H9 (cell line): ENCODE measurements around the gene FKBP4. TPM values are rescaled to one million over a fixed set of nuclear protein-coding genes. Genes with fewer than 3 reads are reported as not detected.

Source experiments
- DNase-seq: peaks from one replicate; pipeline ENCODE4 v3.0.0-alpha.2; 2017
- H2AFZ ChIP-seq: one replicate; pipeline ENCODE4 v1.6.1; 2013; ENCODE audit warnings: mild to moderate bottlenecking, low read length, control low read depth, moderate library complexity
- H2AK5ac ChIP-seq: 2 replicates; pipeline ENCODE4 v1.6.1; 2013; ENCODE audit warnings: low read length, control low read depth, mixed read lengths; ENCODE audit not compliant: insufficient read length
- H2BK120ac ChIP-seq: one replicate; pipeline ENCODE4 v1.6.1; 2013; ENCODE audit warnings: low read depth, mild to moderate bottlenecking, low read length, control low read depth, inconsistent platforms; ENCODE audit not compliant: poor library complexity, severe bottlenecking
- H2BK12ac ChIP-seq: 2 replicates; pipeline ENCODE4 v1.6.1; 2013; ENCODE audit warnings: low read length, control low read depth, mixed read lengths, low read depth; ENCODE audit not compliant: insufficient read length
- H2BK15ac ChIP-seq: 2 replicates; pipeline ENCODE4 v1.6.1; 2013; ENCODE audit warnings: low read depth, low read length, control low read depth
- H2BK20ac ChIP-seq: one replicate; pipeline ENCODE4 v1.6.1; 2013; ENCODE audit warnings: low read depth, mild to moderate bottlenecking, low read length, control low read depth, inconsistent platforms; ENCODE audit not compliant: poor library complexity, severe bottlenecking
- H2BK5ac ChIP-seq: 2 replicates; pipeline ENCODE4 v1.6.1; 2013; ENCODE audit warnings: low read length, control low read depth, mixed read lengths; ENCODE audit not compliant: insufficient read length
- H3K14ac ChIP-seq: 2 replicates; pipeline ENCODE4 v1.6.1; 2013; ENCODE audit warnings: low read length, control low read depth; ENCODE audit not compliant: insufficient read depth
- H3K18ac ChIP-seq: 2 replicates; pipeline ENCODE4 v1.6.1; 2013; ENCODE audit warnings: low read depth, mild to moderate bottlenecking, mixed read lengths, low read length, control low read depth; ENCODE audit not compliant: insufficient read length
- H3K23ac ChIP-seq: 2 replicates; pipeline ENCODE4 v1.6.1; 2013; ENCODE audit warnings: low read length, control low read depth, mixed read lengths, low read depth; ENCODE audit not compliant: insufficient read length
- H3K23me2 ChIP-seq: 2 replicates; pipeline ENCODE4 v1.6.1; 2013; ENCODE audit warnings: low read depth, mild to moderate bottlenecking, mixed read lengths, low read length, control low read depth; ENCODE audit not compliant: insufficient read length, poor library complexity, severe bottlenecking
- H3K27ac ChIP-seq: 2 replicates; pipeline ENCODE4 v1.5.1; 2013; ENCODE audit warnings: low read length, control low read depth, mixed read lengths, low read depth; ENCODE audit not compliant: insufficient read length
- H3K27me3 ChIP-seq: 2 replicates; pipeline ENCODE4 v1.6.1; 2013; ENCODE audit warnings: low read length, control low read depth, inconsistent platforms; ENCODE audit not compliant: insufficient read depth
- H3K4ac ChIP-seq: 2 replicates; pipeline ENCODE4 v1.6.1; 2013; ENCODE audit warnings: low read depth, mild to moderate bottlenecking, control low read depth, inconsistent platforms, low read length, moderate library complexity
- H3K4me1 ChIP-seq: 2 replicates; pipeline ENCODE4 v1.6.1; 2013; ENCODE audit warnings: low read length, control low read depth, inconsistent platforms; ENCODE audit not compliant: insufficient read depth
- H3K4me2 ChIP-seq: 2 replicates; pipeline ENCODE4 v1.6.1; 2013; ENCODE audit warnings: low read length, control low read depth, mixed read lengths; ENCODE audit not compliant: insufficient read length, insufficient read depth
- H3K56ac ChIP-seq: 2 replicates; pipeline ENCODE4 v1.6.1; 2013; ENCODE audit warnings: low read depth, mild to moderate bottlenecking, mixed read lengths, low read length, control low read depth; ENCODE audit not compliant: insufficient read length
- H3K79me1 ChIP-seq: 2 replicates; pipeline ENCODE4 v1.6.1; 2013; ENCODE audit warnings: low read depth, mild to moderate bottlenecking, moderate library complexity, low read length, control low read depth, inconsistent platforms; ENCODE audit not compliant: insufficient read depth, poor library complexity, severe bottlenecking
- H3K79me2 ChIP-seq: 2 replicates; pipeline ENCODE4 v1.6.1; 2013; ENCODE audit warnings: low read length, control low read depth, inconsistent platforms; ENCODE audit not compliant: insufficient read depth
- H3K9ac ChIP-seq: 2 replicates; pipeline ENCODE4 v1.6.1; 2013; ENCODE audit warnings: low read length, control low read depth, mixed read lengths; ENCODE audit not compliant: insufficient read length; ENCODE audit errors: extremely low read depth
- H3K9me3 ChIP-seq: one replicate; pipeline ENCODE4 v1.6.1; 2013; ENCODE audit warnings: low read depth, low read length, inconsistent platforms; ENCODE audit not compliant: control insufficient read depth
- H3T11ph ChIP-seq: one replicate; pipeline ENCODE4 v1.6.1; 2013; ENCODE audit warnings: mild to moderate bottlenecking, low read length, control low read depth, inconsistent platforms
- H4K20me1 ChIP-seq: one replicate; pipeline ENCODE4 v1.6.1; 2013; ENCODE audit not compliant: control insufficient read depth, insufficient read length, insufficient read depth
- H4K5ac ChIP-seq: 2 replicates; pipeline ENCODE4 v1.6.1; 2013; ENCODE audit warnings: low read depth, mild to moderate bottlenecking, mixed read lengths, low read length, control low read depth; ENCODE audit not compliant: insufficient read length
- H4K8ac ChIP-seq: replicated peaks from 2 replicates; pipeline ENCODE4 v1.6.1; 2013; ENCODE audit warnings: low read length, control low read depth, mixed read lengths, low read depth; ENCODE audit not compliant: insufficient read length
- H4K91ac ChIP-seq: 2 replicates; pipeline ENCODE4 v1.6.1; 2013; ENCODE audit warnings: low read depth, mild to moderate bottlenecking, moderate library complexity, mixed read lengths, low read length, control low read depth; ENCODE audit not compliant: insufficient read length
- H3K27ac Mint-ChIP-seq, 3 experiments: 2 replicates in 2 of 3; 3 replicates in 1 of 3; pipeline ENCODE4 v1.8.0; 2020 to 2021; ENCODE audit warnings: mixed read lengths in 3 of 3, mild to moderate bottlenecking in 1 of 3, moderate library complexity in 1 of 3
- H3K27me3 Mint-ChIP-seq: 2 replicates; pipeline ENCODE4 v1.8.0; 2021; ENCODE audit warnings: low read depth, mild to moderate bottlenecking, moderate library complexity, mixed read lengths
- H3K36me3 Mint-ChIP-seq, 3 experiments: 2 replicates in 2 of 3; 3 replicates in 1 of 3; pipeline ENCODE4 v1.8.0; 2020 to 2021; ENCODE audit warnings: low read depth in 3 of 3, mixed read lengths in 3 of 3; ENCODE audit not compliant: insufficient read depth in 1 of 3
- H3K4me1 Mint-ChIP-seq, 2 experiments: 2 replicates each; pipeline ENCODE4 v1.8.0; 2020; ENCODE audit warnings: mixed read lengths in 2 of 2
- H3K4me3 Mint-ChIP-seq, 2 experiments: 2 replicates in 1 of 2; 3 replicates in 1 of 2; pipeline ENCODE4 v1.8.0; 2020 to 2021; ENCODE audit warnings: mild to moderate bottlenecking in 2 of 2, mixed read lengths in 2 of 2, moderate library complexity in 1 of 2
- H3K9me3 Mint-ChIP-seq, 2 experiments: 2 replicates in 1 of 2; 3 replicates in 1 of 2; pipeline ENCODE4 v1.8.0; 2020; ENCODE audit warnings: mild to moderate bottlenecking in 2 of 2, mixed read lengths in 2 of 2, moderate library complexity in 1 of 2
- WGBS: extraction: QIAGEN DNeasy Blood & Tissue Kit; methylation state at CpG from one replicate; pipeline ENCODE4 v1.1.7; 2013; ENCODE audit warnings: missing lambda C conversion rate, low lambda C conversion rate, mixed read lengths; ENCODE audit not compliant: insufficient read length; ENCODE audit errors: extremely low coverage; 5-methylcytosine and 5-hydroxymethylcytosine counted together
- total RNA-seq: library from RNA; stranded (reverse); gene quantifications from 2 replicates; pipeline ENCODE4 v1.2.1, GENCODE V29; 2021
- TF ChIP-seq, protein P1 (sequence below): fragments of 200-600 bp; sonication (generic); conservative IDR thresholded peaks from 3 replicates; pipeline ENCODE4 v1.8.0; 2021; ENCODE audit warnings: antibody characterized with exemption, mild to moderate bottlenecking

Gene FKBP4
- total RNA-seq, 1 experiment from 2014 or later, result 221 TPM

- H4K20me1 ChIP-seq, result no peaks in the 10 kb centered on the region
- no peak overlapping the region for H2BK120ac ChIP-seq
- H3T11ph ChIP-seq, result no peak overlapping the region
- Mint-ChIP-seq H3K9me3 (no peaks in the 10 kb centered on the region), H3K4me1 (peaks cover 5 to 8% of the 10 kb centered on the region in 2 experiments; a peak in 3 of 4 replicates), H3K4me3 (no peak overlapping the region), H3K36me3 (no peaks in the 10 kb centered on the region), H3K27me3 (peaks cover 34% of the 10 kb centered on the region), H3K27ac (no peak overlapping the region)
- no peak overlapping the region for H3K4me2 ChIP-seq
- H3K27ac ChIP-seq, result no peak overlapping the region
- H2BK20ac ChIP-seq, result no peak overlapping the region
- no peak overlapping the region for H3K23ac ChIP-seq
- H3K14ac ChIP-seq, result no peak overlapping the region
- DNase-seq, result no peak
- no peak overlapping the region for H3K56ac ChIP-seq
- no peak overlapping the region for H3K9ac ChIP-seq
- no peak overlapping the region for H4K91ac ChIP-seq
- no peak overlapping the region for H2BK15ac ChIP-seq
- no peak overlapping the region for H2AFZ ChIP-seq
- no peaks in the 10 kb centered on the region for H3K23me2 ChIP-seq
- H3K4ac ChIP-seq, result no peak overlapping the region
- no peaks in the 10 kb centered on the region for H3K27me3 ChIP-seq
- H3K79me2 ChIP-seq, result no peaks in the 10 kb centered on the region
- no peak overlapping the region for H3K18ac ChIP-seq
- no peak overlapping the region for H2AK5ac ChIP-seq
- H4K5ac ChIP-seq, result no peak overlapping the region
- TF ChIP-seq, protein P1, sequence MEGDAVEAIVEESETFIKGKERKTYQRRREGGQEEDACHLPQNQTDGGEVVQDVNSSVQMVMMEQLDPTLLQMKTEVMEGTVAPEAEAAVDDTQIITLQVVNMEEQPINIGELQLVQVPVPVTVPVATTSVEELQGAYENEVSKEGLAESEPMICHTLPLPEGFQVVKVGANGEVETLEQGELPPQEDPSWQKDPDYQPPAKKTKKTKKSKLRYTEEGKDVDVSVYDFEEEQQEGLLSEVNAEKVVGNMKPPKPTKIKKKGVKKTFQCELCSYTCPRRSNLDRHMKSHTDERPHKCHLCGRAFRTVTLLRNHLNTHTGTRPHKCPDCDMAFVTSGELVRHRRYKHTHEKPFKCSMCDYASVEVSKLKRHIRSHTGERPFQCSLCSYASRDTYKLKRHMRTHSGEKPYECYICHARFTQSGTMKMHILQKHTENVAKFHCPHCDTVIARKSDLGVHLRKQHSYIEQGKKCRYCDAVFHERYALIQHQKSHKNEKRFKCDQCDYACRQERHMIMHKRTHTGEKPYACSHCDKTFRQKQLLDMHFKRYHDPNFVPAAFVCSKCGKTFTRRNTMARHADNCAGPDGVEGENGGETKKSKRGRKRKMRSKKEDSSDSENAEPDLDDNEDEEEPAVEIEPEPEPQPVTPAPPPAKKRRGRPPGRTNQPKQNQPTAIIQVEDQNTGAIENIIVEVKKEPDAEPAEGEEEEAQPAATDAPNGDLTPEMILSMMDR, result no peak
- H2BK12ac ChIP-seq, result no peak overlapping the region
- no peaks in the 10 kb centered on the region for H3K4me1 ChIP-seq
- H2BK5ac ChIP-seq, result no peak overlapping the region
- H3K9me3 ChIP-seq, result no peaks in the 10 kb centered on the region
- WGBS, result no CpG with 5 or more reads among the region's 5 CpGs
- no peak overlapping the region for H4K8ac ChIP-seq
- no peaks in the 10 kb centered on the region for H3K79me1 ChIP-seq
Observed at GRCh38 chr12:2785017-2785416, 9.8 kb upstream of the FKBP4 start.
